ENCODE data around the gene PRSS3.
"Not testable (repeated sequence)": the region's sequence is repeated elsewhere in the genome, so short reads cannot be mapped to it uniquely, and the experiment has no call there.

The PRSS3 gene

DNA sequence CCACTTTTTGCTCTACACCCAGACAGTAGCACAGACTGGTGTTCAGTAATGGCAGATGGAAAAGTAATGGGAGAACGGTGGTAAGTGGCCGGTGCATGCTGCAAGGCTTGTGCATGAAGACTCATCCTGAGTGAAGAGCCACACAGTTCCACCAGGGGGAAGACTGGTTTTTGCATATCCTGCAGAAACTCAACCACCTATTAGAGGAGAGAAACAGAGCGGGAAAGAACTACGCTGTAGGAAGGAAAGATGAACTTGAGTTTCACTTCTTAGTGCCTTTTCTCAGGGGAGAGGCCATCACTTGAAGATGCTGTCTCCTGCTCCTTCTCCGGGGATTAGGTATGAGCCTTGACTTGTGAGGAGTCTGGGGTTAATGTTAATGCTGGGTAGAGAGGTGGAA lies 9.4 kb upstream of the PRSS3 start:
- in situ Hi-C loops (cut with MboI; ENCODE audit: low sequenced_read_pairs): no loop called here

DNA sequence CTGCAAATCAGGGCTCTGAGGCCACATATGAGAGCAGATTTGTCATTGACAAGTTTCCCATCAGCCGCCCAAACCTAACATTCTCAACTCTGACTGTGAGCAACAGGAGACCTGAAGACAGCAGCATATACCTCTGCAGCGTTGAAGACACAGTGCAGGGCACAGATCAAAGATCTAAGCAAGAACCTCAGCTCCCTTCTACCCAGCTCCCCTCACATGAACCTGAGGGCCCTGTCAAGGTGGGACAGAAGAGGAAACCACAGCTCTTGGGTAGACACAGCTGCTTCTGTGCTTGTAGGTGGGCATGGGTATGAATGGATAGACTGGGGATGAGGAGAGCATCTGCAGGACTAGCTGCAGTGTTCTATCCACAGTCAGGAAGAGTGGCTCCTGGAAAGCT lies 8.7 kb upstream of the PRSS3 start:
- in situ Hi-C loops (cut with MboI; ENCODE audit: low sequenced_read_pairs): no loop called here

DNA sequence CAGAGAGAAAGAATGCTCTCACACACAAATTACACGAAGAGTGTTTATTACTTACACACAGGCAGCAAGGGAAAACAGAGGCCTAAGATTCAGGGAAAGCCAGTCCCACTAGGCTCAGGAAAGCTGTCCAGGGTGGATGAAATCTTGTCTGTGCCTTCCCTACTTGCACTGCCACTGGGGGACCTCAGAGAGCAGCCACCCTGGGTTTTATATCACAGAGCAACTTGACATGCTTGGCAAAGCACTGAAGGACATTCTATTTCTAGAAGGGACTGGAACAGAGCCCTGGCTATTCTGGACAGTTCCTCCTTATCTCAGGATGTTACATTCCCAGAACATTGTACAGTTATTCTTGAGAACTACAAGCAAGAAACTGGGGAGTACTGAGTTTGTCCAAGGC lies 7.5 kb upstream of the PRSS3 start:
- in situ Hi-C loops (cut with MboI; ENCODE audit: low sequenced_read_pairs): no loop called here

DNA sequence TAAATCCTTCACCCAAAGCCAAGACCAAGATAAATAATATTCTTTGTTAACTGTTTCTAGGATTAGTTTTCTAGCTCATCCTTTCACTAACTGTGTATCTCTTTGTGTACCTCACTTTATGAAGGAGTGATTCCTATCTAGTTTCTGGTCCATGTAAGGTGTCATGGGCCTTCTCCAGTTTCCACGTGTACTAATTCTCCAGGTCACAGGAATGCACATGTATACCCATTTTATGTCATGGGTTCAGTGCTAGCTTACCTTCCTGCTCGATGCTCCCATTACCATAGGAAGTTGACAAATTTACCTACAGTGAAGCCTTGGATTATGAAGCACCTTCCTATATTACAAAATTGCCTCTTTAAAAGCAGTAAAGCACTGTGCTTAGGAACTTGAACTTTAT lies 5.9 kb upstream of the PRSS3 start:
- in situ Hi-C loops (cut with MboI; ENCODE audit: low sequenced_read_pairs): not testable (repeated sequence)

DNA sequence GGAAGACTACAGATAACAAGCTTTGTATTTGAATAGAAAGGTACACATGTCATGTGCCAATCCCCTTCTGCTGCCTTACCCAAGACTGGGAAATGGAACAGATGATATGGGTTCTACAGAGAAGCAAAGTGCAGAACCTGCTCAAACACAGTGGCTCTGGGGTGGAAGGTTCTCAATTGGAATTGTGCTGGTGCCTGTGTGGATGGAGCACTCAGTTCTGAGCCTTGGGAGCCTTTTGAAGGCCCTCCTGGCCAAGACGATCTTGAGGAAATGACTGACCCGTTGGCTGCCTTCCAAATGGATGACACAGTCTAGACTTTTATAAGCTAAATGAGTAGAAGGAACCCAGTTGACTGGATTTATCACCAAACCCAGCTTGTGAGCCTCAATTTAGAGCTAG lies 4.2 kb upstream of the PRSS3 start:
- in situ Hi-C loops (cut with MboI; ENCODE audit: low sequenced_read_pairs): no loop called here

DNA sequence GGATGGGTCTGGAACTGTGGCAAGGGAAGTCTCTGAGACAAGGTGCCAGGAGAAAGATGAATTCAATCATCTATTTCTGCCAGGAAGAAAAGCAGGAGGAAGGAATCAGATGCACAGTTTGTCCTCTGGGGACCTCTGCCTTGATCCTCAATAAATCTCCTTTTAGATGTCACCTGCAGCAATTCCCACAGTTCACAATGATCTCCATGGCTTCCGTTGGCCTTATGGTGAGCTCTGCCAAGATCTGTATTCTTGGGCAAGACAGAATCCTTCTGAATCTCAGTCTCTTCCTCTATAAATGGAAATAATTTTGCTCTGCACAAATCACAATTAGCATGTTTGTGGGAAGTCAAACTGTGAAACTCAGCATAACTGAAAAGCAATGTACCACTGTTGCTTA lies 1.9 kb upstream of the PRSS3 start:
- in situ Hi-C loops (cut with MboI; ENCODE audit: low sequenced_read_pairs): not testable (repeated sequence)

DNA sequence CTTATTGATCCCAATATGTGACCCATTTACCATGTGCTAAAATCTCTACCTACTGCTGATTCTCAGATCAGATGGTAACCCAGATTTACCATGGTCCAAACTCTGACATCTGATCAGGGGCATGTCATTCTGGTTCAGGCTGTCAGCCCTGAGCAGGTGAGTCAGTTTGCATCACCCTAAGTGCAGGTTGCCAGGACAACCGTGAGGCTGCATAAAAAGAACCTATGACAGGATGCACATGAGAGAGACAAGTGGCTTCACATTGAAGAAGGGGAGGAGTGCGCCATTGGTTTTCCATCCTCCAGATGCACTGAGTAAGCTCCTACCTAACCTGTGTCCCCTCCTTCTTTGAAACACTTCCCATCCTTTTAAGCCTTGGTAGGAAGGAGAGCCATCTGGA lies 801 bp upstream of the PRSS3 start:
- in situ Hi-C loops (cut with MboI; ENCODE audit: low sequenced_read_pairs): no loop called here

DNA sequence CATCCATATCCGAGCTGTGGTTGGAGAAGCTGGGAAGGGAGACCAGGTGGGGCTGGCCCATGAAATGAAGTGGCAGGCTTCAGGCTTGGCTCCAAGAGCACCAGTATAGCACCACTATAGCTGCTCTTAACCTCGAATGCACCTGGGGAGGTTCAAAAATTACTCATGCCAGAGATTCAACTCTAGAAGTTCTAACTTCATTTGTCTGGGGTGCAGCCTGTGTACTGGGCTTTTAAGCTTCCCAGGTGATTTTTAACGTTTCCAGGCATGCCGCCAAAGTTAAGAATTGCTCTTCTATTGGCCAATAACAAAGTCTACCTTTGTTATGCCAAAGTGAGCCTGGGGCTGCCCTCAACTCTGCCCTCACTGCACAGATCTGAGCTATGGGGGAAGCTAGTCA lies 458 bp downstream of the PRSS3 start:
- in situ Hi-C loops (cut with MboI; ENCODE audit: low sequenced_read_pairs): no loop called here

DNA sequence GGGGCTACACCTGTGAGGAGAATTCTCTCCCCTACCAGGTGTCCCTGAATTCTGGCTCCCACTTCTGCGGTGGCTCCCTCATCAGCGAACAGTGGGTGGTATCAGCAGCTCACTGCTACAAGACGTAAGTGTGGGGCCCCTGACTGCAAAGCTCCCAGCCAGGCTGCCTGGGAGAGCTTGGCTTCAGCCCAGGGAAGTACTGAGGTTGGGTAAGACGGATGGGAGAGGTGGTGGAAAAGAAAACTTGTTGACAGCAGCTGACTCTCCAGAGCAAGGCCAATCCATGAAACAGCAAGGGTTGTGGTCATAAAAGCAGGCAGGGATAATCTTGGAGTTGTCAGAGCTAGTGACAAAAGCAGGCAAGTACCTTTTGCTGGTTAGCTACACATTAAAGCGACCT lies 1.3 kb downstream of the PRSS3 start:
- in situ Hi-C loops (cut with MboI; ENCODE audit: low sequenced_read_pairs): not testable (repeated sequence)

DNA sequence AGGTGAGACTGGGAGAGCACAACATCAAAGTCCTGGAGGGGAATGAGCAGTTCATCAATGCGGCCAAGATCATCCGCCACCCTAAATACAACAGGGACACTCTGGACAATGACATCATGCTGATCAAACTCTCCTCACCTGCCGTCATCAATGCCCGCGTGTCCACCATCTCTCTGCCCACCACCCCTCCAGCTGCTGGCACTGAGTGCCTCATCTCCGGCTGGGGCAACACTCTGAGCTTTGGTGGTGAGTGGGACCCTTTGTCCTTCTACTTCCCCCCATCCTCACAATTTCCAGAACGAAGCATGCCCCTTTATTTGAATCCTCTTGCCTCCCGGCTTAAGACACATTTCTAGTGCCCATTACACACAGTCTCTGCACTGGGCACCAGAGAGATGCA lies 2.5 kb downstream of the PRSS3 start:
- in situ Hi-C loops (cut with MboI; ENCODE audit: low sequenced_read_pairs): no loop called here

DNA sequence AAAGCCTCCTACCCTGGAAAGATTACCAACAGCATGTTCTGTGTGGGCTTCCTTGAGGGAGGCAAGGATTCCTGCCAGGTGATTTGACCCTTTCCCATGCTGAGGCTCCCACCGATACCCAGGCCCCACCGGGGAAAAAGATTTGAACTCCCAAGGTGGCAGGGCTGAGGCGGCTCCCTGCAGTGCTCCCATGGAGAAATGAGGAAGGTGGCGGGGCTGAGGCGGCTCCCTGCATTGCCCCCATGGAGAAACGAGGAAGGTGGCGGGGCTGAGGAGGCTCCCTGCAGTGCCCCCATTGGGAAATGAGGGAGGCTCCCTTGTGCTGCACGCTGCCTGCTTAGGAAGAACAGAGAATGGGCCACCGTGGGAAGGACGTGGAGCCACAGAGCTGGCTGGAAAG lies 3.2 kb downstream of the PRSS3 start:
- in situ Hi-C loops (cut with MboI; ENCODE audit: low sequenced_read_pairs): no loop called here

DNA sequence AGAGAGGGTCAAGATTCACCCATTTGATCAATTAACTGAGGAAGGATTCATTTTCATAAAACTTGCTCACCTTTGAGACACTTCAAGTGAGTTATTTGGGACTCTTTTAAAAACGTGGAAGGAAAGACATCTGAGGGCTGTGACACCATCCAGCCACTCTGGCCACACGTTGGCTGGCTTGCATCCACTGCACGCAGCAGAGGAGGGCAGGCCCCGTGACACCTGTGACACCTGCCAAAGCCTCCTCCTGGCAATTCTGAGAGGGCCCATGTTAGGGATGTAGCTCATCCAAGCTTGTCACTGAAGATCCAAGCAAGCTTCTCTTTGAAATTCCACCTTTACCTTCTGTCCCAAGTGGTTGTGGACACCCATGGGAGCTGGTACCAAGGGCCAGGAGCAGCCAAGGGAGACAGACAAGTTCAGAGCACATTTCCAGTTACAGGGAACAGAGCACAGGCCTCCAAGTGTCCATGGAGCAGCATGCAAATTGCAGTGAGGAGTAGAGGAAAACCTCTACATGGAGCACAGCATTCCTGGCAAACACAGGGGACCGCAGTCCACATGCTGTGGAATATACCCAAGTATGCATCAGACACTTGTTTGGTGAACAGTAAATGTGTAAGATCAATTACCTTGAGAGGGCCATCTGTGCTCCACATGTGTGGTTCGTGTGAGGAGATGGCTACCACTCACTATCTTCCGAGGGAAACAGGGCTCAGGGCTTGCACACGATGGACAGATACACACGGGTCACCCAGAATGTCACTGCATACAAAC lies 4.8 kb downstream of the PRSS3 start:
- in situ Hi-C loops (cut with MboI; ENCODE audit: low sequenced_read_pairs): no loop called here

DNA sequence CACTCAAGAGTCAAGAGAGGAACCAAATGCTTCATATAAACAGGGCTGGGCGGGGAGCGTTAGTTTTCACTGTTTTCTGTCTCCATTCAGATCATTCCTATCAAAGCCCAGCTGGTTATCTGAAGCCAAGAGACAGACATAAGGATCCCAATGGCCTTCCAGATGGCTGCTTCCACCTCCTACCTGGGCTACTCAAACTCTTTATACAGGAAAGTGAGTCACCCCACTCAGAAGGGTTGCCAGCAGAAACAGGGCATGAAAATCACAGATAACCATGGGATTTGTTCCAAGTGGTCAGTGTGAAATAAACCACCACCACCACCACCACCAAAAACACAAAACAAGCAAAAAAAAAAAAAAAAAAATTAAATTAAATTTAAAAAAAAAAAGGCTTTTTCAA lies 5.5 kb downstream of the PRSS3 start:
- in situ Hi-C loops (cut with MboI; ENCODE audit: low sequenced_read_pairs): no loop called here

DNA sequence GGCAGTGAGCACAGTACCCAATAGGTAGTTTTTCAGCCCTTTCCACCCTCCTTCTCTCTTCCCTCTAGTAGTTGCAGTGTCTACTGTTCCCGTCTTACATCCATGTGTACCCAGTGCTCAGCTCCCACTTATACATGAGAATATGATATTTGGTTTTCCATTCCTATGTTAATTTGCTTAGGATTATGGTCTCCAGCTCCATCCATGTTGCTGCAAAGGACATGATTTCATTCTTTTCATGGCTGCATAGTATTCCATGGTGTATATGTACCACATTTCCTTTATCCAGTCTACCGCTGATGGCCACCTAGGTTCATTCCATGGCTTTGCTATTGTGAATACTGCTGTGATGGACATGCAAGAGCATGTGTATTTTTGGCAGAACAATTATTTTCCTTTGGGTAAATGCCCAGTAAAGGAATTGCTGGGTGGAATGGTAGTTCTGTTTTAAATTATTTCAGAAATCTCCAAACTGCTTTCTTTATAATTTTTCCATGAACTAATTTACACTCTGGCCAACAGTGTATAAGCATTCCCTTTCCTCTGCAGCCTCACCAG lies 6.7 kb downstream of the PRSS3 start:
- in situ Hi-C loops (cut with MboI; ENCODE audit: low sequenced_read_pairs): not testable (repeated sequence)

DNA sequence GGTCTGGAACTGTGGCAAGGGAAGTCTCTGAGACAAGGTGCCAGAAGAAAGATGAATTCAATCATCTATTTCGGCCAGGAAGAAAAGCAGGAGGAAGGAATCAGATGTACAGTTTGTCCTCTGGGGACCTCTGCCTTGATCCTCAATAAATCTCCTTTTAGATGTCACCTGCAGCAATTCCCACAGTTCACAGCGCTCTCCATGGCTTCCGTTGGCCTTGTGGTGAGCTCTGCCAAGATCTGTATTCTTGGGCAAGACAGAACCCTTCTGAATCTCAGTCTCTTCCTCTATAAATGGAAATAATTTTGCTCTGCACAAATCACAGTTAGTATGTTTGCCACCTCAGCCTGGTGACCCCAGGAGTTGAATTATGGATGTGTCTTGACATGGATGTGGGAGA lies 8.8 kb downstream of the PRSS3 start:
- in situ Hi-C loops (cut with MboI; ENCODE audit: low sequenced_read_pairs): not testable (repeated sequence)

DNA sequence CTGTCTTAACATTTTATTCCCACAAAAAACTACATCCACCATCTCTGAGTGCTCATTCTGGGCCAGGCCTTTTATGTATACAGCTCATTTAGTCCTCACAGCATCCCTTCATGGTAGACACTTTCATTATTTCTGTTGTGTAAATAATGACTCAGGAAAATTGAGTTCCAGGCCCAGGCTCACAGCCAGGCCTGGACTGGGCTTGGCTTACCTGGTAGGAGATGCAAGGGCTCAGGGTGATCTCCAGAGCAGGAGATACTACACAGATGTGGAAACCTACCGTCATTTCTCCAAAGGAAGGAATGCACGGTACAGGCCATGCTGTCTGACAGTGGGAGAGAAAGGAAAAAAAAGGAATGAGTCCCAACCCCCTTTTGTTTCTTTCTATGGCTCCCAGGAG lies 11.8 kb downstream of the PRSS3 start:
- in situ Hi-C loops (cut with MboI; ENCODE audit: low sequenced_read_pairs): not testable (repeated sequence)

DNA sequence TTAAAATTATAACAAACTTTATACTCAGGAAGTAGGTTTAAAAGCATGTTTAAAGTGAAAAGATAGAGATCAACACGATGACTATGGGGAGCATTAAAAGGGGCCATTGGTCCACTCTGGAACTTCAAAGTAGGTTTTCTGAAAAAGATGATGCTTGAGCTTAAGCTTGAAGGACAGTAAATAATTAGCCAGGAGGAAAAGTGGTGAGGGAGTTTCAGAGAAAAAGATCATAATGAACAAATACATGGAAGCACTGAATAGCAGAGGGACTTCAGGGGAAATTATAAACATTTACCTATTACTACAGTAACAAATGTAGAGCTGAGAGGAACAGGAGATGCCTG lies 13.6 kb downstream of the PRSS3 start:
- in situ Hi-C loops (cut with MboI; ENCODE audit: low sequenced_read_pairs): not testable (repeated sequence)

DNA sequence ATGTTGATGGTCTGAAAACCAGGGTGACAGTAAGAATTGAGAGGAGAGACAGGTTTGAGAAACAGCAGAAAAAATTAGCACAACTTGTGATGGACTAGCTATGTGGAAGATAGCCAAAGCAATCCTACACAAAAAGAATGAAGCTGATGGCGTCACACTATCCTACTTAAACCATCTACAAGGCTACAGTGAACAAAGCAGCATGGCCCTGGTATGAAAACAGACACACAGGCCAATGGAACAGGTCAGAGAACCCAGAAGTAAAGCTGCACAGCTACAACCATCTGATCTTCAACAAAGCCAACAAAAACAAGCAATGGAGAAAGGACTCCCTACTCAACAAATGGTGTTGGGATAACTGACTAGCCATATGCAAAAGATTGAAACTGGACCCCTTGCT lies 14.1 kb downstream of the PRSS3 start:
- in situ Hi-C loops (cut with MboI; ENCODE audit: low sequenced_read_pairs): no loop called here

DNA sequence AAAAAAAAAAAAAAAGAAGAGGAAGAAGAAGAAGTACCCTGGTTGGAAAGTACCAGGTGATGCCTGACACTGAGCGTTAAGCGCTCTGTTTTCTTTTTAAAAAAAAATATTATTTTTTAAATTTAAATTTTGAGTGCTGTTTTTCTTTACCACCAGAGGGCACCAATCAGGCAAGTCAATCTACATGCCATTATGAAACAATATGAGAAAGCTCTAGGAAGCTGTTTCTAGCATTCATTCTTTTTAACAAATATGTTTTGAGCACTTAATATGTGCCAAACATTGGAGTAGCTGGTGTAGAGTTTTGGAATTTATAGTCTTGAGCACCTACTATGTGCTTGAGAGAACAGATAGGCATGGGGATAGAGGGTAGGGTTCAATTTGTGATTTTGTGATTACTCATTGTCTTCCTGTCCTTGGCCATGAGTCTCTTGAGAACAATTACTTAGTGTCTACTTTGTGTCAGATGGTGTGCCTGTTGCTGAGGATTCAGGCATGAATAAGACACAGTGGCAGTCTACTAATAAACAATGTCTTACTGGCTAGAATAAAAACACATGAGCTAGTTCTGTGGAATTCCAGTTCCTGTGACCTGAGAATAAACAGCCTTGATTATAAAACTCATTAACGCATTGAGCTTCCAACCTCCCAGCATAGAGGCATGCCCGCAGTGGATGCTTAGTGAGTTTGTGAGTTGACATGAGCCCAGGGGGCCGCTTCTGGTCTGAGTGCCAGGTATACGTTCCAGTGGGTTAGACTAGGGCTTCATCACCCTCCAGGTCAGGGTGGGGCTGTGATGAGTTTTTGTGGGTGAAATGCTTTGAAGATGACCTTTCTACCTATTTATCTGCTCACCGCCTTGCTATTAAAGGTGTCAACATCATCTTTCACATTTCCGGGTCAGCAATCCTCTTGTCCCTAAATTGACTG lies 18.6 kb downstream of the PRSS3 start:
- in situ Hi-C loops (cut with MboI; ENCODE audit: low sequenced_read_pairs): no loop called here

DNA sequence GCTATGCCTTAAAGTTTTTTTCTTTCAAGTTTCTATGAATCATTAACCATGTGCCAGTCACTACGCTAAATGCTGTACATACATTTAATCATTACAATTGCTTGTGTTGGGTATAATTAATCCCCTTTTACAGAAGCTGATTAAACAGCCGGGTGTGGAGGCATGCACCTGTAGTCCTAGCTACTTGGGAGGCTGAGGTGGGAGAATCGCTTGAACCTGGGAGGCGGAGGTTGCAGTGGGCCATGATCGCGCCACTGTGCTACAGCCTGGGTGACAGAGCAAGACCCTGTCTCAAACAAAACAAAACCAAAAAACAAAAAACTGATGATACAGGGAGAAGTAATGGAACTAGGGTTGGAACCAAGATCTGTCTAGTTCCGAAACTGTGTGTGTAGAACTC lies 20.4 kb downstream of the PRSS3 start:
- in situ Hi-C loops (cut with MboI; ENCODE audit: low sequenced_read_pairs): no loop called here

DNA sequence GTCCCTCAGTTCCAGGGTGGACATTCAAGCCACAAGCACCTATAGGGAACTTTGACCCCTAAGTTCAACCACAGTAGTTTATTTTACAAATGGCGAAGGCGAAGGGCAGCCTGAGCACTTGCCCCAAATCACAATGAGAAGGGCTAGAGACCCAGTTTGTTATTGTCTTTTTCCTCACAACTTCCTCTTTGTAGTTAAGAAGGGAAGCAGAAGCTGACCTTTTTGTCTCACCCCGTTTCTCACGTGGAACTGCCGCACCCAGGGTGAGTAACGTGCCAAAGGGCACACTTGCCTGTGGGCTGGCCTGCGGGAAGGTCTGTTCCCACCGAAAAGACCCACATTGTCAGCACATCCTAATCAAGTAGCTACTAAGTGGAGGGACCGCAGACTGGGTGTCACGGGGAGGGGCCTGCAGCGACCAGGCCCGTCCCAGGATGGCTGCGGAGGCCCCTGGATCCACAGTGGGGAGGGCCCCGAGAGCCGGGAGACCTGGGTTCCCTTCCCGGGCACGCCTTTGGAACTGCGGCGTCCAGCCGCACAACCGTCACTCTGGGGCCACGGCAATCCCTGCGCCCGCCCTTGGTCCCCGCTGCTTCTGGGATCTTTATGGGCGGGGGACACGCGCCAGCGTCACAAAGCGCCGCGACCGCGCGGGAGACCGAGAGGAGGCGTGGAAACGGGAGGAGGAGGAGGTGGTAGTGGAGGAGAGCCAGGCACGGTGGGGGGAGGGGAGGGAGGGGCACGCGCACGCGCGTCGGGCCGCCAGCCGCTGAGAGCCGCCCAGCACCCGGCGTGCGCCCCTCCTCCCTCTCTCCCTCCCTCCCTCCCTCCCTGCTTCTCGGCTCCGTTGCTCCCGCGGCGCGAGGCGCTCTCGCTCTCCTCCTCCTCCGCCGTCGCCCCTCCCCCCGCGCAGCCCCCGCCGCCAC lies 21.2 kb downstream of the PRSS3 start, which contains the start of gene UBE2R2:
Gene UBE2R2 (plus strand): TSS at position 834 of the 926 bp plus-strand sequence. CDS start 598 bp downstream, outside the sequence.
- in situ Hi-C loops (cut with MboI; ENCODE audit: low sequenced_read_pairs): no loop called here

All from HL-60/S4 treated with retinoic acid at 250 ng/mL for 4 days and 3 days (cell line).